Bronchial epithelial cell (primary cell): ENCODE measurements around the gene MACROD1. TPM values are rescaled to one million over a fixed set of nuclear protein-coding genes. Genes with fewer than 3 reads are reported as not detected.

ENCODE experiments used
- DNase-seq: peaks from one replicate; pipeline ENCODE4 v3.0.0-alpha.2; 2010; ENCODE audit warnings: low read depth
- FAIRE-seq: peaks from 2 replicates; lab custom pipeline; 2011; peaks lifted over from hg19 to GRCh38; lab: Jason Lieb, UNC
- H3K27me3 ChIP-seq: 2 replicates; pipeline ENCODE4 v1.5.1; 2011; ENCODE audit warnings: low read length; ENCODE audit not compliant: control insufficient read depth, insufficient read depth
- H3K36me3 ChIP-seq: 2 replicates; pipeline ENCODE4 v1.5.1; 2011; ENCODE audit warnings: low read length; ENCODE audit not compliant: control insufficient read depth, insufficient read depth
- H3K4me3 ChIP-seq: 2 replicates; pipeline ENCODE4 v1.5.1; 2011; ENCODE audit warnings: mild to moderate bottlenecking, low read depth, low read length, control low read depth
- total RNA-seq: library from RNA; depleted of rRNA; stranded (reverse); fragments of >200 nt; gene quantifications from 2 replicates; pipeline ENCODE4 v1.2.1, GENCODE V29; 2014
- TF ChIP-seq, protein P1 (sequence below): IDR thresholded peaks from 2 replicates; pipeline ENCODE4 v1.5.1; 2011; ENCODE audit warnings: mild to moderate bottlenecking, moderate library complexity, low read length, control low read depth, inconsistent platforms; ENCODE audit not compliant: insufficient read depth, severe bottlenecking

The MACROD1 gene
- total RNA-seq, 1 donor from 2014 or later: 17.9 TPM

DNA sequence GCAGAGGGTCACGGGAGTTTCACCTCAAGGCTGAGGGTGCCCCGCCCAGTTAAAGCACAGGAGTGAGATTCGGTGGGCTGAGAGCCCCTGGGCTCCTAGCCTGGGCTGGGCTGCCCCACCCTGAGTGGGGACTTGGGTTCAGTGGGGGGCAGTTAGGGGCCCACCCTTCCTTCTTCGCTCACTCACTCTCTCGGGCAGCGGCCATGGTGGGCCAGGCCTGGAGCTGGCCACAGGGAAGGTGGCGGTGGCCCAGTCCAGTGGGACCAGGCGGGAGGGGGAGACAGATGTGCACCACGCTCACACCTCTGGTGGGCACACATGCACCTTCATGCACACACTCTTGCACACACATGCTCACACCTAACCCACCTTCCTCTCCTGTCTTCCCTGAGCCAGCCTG lies 124.1 kb downstream of the MACROD1 start:
- DNase-seq (no peak), FAIRE-seq (no peak)
- H3K36me3 ChIP-seq: no peaks in the 10 kb centered on the region
- TF ChIP-seq, protein P1, sequence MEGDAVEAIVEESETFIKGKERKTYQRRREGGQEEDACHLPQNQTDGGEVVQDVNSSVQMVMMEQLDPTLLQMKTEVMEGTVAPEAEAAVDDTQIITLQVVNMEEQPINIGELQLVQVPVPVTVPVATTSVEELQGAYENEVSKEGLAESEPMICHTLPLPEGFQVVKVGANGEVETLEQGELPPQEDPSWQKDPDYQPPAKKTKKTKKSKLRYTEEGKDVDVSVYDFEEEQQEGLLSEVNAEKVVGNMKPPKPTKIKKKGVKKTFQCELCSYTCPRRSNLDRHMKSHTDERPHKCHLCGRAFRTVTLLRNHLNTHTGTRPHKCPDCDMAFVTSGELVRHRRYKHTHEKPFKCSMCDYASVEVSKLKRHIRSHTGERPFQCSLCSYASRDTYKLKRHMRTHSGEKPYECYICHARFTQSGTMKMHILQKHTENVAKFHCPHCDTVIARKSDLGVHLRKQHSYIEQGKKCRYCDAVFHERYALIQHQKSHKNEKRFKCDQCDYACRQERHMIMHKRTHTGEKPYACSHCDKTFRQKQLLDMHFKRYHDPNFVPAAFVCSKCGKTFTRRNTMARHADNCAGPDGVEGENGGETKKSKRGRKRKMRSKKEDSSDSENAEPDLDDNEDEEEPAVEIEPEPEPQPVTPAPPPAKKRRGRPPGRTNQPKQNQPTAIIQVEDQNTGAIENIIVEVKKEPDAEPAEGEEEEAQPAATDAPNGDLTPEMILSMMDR: no peak
- H3K27me3 ChIP-seq: peaks cover 6% of the 10 kb centered on the region
- no peak overlapping the region for H3K4me3 ChIP-seq

DNA sequence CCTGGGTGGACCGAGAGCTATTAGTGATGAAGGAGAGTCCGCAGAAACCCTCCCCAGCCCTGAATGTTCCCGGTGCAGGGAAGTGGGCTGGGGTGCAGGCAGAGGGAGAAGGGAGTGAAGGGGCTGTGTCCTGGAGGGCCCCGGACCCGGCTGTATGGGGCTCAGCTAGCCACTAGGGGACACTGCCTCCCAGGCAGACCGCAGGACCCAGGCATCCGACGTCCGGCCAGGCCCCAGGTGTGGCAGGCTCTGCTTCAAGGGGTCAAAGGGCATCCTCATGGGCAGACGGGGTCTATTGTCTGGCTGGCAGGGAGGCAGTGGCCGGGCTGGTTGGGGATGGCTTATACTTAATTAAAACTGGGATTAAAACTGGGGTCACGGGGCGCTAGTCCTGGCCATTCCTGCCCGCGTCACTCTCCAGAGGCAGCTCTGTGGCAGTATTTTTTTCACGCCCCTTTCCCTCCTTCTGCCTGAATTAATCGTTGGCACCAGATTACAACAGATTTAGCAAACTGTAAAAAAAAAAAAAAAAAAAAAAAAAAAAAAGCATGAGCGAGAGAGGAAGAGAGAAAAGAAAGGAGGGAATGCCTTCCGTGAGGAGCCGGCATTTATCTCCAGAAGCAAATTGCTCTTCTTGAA lies 125.1 kb downstream of the MACROD1 start:
- FAIRE-seq: no peak
- DNase-seq: no peak
- Histone ChIP-seq H3K36me3 (no peaks in the 10 kb centered on the region), H3K4me3 (no peak overlapping the region), H3K27me3 (peaks cover 10% of the 10 kb centered on the region)
- TF ChIP-seq, protein P1: peak; percentile 48

DNA sequence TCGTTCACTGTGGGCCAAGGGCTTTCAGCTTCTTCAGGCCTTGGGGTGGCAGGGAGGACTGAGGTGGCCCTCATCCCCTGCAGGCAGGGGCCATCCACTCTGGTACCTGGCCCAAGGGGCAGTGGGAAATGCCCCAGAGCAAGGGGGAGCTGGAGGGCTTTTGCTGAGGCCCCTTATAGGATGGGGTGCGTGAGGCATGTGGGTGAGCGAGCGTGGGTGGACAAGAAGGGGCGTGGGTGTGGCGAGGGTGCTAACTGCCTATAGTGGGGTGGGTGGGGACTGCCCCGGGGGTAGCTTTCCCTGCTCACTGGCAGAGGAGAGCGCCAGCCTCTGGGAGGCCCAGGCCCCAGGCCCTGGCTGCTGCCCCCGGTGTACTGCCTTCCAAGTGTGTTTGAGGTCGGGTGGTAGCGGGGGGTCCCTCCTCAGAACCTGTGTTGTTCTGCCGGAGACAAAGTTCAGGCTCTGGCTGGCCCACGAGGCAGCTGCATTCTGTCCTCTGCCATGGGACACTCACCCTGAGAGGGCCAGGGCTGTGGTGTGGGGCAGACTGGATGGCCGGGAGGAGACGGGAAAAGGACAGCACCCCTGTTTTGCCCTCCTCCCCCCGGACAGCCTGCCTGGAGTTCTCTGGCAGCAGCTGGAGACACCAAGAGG lies 126.8 kb downstream of the MACROD1 start:
- Histone ChIP-seq H3K27me3 (peaks cover 19% of the 10 kb centered on the region), H3K4me3 (no peak overlapping the region)
- FAIRE-seq: no peak

DNA sequence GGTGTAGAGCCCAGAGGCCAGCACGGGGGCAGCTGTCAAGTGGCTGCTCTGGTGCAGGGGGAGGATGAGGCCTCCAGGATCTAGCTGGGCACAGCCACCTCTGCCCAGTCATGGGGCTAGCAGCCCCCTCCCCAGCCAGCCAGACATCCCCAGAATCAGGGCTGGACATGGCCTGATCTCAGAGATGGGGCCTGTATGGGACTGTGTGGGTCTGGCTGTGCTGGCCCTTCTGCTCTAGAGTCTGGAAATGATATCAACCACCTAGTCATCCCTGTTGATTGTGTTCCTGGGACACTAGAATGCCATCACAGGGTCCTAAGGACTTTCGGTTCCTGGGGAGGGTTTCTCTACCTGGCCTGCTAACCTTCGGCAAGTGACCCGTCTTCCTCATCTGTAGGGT lies 127.4 kb downstream of the MACROD1 start:
- DNase-seq (no peak), FAIRE-seq (no peak)
- Histone ChIP-seq H3K4me3 (no peak overlapping the region), H3K27me3 (peaks cover 21% of the 10 kb centered on the region), H3K36me3 (no peaks in the 10 kb centered on the region)
- TF ChIP-seq, protein P1: no peak

More for the DNA sequence above, 126.8 kb downstream of the MACROD1 start:
- DNase-seq: no peak
- no peaks in the 10 kb centered on the region for H3K36me3 ChIP-seq
- TF ChIP-seq, protein P1: no peak

DNA sequence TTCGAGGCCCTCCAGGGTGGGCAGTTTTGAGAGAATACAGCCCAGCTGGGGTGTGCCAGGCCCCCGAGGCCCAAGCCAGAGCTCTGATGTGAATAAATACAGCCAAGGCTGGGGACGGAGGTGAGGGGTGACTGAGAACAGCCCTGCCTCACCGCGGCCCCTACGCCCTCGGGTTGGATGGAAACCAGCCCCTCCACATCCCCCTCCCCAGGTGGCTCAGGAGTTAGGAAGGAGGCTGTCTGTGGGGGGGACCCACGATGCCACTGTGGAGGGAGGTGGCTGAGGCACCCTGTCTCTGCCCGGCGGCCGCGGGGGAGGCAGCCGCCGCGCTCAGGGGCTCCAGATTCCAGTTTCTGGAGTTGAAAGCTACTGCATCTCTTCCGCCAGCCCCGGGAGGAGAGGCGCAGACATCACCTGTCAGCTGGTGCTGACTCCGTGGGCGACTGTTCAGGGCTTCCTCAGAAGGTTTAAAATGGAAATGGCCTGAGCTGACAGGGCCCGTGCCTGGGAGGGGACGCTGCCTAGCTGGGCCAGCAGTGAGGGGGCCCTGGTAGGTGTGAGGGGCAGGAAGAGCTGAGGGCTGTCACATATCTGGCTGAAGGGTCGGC lies 128.8 kb downstream of the MACROD1 start:
- no peak for DNase-seq
- Histone ChIP-seq H3K4me3 (no peak overlapping the region), H3K36me3 (no peaks in the 10 kb centered on the region), H3K27me3 (peaks cover 22% of the 10 kb centered on the region)
- FAIRE-seq: no peak
- TF ChIP-seq, protein P1: no peak
